ENCODE data around the gene SRCAP.

DNA sequence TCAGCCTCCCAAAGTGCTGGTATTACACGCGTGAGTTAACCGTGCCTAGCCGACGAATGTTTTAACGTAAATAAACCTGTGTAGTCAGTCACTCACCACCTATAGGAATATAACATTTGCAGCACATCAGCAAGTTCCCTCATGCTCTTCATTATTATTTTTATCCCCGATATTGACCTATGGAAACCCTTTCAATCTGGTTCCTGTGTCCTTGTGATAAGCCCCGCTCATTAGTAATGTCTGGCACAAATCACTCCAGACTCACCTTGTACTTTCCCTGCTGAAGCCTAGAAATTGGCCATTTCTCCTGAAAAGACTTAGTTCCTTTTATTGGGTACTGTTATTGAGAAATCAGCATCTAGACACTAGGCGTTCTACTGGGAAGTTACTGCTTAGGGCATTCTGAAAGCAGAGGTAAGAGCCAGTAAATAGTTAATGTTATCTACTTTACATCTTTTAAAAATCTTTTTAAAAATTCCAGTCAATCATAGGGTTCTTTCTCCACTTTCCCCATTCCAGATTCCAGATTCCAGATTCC, 47.7 kb downstream of the SRCAP start:
- TF ChIP-seq, protein P1, sequence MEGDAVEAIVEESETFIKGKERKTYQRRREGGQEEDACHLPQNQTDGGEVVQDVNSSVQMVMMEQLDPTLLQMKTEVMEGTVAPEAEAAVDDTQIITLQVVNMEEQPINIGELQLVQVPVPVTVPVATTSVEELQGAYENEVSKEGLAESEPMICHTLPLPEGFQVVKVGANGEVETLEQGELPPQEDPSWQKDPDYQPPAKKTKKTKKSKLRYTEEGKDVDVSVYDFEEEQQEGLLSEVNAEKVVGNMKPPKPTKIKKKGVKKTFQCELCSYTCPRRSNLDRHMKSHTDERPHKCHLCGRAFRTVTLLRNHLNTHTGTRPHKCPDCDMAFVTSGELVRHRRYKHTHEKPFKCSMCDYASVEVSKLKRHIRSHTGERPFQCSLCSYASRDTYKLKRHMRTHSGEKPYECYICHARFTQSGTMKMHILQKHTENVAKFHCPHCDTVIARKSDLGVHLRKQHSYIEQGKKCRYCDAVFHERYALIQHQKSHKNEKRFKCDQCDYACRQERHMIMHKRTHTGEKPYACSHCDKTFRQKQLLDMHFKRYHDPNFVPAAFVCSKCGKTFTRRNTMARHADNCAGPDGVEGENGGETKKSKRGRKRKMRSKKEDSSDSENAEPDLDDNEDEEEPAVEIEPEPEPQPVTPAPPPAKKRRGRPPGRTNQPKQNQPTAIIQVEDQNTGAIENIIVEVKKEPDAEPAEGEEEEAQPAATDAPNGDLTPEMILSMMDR (IDR thresholded peaks at IDR 0.05): no peak
- TF ChIP-seq POLR2A (IDR thresholded peaks at IDR 0.05): no peak
- no peak for TF ChIP-seq EP300 (IDR thresholded peaks at IDR 0.05)

Data from stomach (tissue), 4 donors.